ENCODE measurements around the gene MYMX.

GRCh38 chr6:44232676-44233566 lies 16.2 kb downstream of the MYMX start:
- TF ChIP-seq CTCF (IDR thresholded peaks at IDR 0.05 in 2 of 3, conservative IDR thresholded peaks at IDR 0.05 in 1 of 3; ENCODE audit: borderline replicate concordance in 1 of 3, insufficient read depth in 1 of 3, low read depth in 2 of 3, low read length in 2 of 3), result no peak
- TF ChIP-seq TCF7L2 (IDR thresholded peaks at IDR 0.05; ENCODE audit: borderline replicate concordance, extremely low read depth, insufficient read depth, insufficient read length), result no peak
- no peak for TF ChIP-seq EZH2 (IDR thresholded peaks at IDR 0.05)
- TF ChIP-seq RAD21 (IDR thresholded peaks at IDR 0.05; ENCODE audit: low read depth), result no peak
- no peak for TF ChIP-seq POLR2AphosphoS5 (IDR thresholded peaks at IDR 0.05; ENCODE audit: low read depth, low read length)
- TF ChIP-seq POLR2A (IDR thresholded peaks at IDR 0.05; ENCODE audit: borderline replicate concordance, extremely low read depth, insufficient read depth, insufficient read length), result no peak
- no peak for TF ChIP-seq ZFX (IDR thresholded peaks at IDR 0.05)
- TF ChIP-seq JUND (IDR thresholded peaks at IDR 0.05), result no peak
- no peak for TF ChIP-seq REST (IDR thresholded peaks at IDR 0.05; ENCODE audit: low read depth)
- TF ChIP-seq ZNF274 (IDR thresholded peaks at IDR 0.05; ENCODE audit: low read depth, low read length), result no peak
- no peak for TF ChIP-seq MAX (IDR thresholded peaks at IDR 0.05)
